Fibroblast of villous mesenchyme (primary cell): ENCODE results near the gene FTO. TPM values are rescaled to one million over a fixed set of nuclear protein-coding genes. Genes with fewer than 3 reads are reported as not detected.

ENCODE experiments used
- DNase-seq: peaks from one replicate; pipeline ENCODE4 v3.0.0-alpha.2; 2010; ENCODE audit warnings: low read depth
- H3K4me3 ChIP-seq: 2 replicates; pipeline ENCODE4 v1.5.1; 2011; ENCODE audit warnings: low read depth, mild to moderate bottlenecking, low read length
- total RNA-seq: library from RNA; depleted of rRNA; stranded (reverse); fragments of >200 nt; gene quantifications from 2 replicates; pipeline ENCODE4 v1.2.3, GENCODE V29; 2012
- TF ChIP-seq, protein P1 (sequence below): IDR thresholded peaks from 2 replicates; pipeline ENCODE4 v1.5.1; 2012; ENCODE audit warnings: low read depth, mild to moderate bottlenecking, low read length; ENCODE audit not compliant: insufficient read depth

FTO gene
- total RNA-seq, 1 donor: 157 TPM

DNA sequence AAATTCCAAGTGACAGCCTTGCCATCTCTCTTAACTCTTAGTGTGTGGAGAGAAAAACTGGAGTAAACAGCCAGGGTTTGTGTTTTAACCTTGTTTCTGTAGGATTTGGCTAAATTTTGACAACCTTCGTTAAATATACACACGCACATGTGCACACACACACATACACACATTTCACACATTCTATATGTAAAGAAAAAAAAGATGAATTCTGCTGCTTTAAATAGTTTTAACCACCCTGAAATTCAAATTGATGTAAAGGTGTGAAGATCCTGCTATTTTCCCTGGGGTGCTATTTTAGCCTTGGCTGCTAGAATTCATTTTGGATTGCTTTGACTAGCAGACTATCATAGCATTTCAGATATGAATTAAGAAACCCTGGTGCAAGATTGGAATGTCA is 191.9 kb downstream of the FTO start:
- no peak for DNase-seq
- no peak overlapping the region for H3K4me3 ChIP-seq
- TF ChIP-seq, protein P1, sequence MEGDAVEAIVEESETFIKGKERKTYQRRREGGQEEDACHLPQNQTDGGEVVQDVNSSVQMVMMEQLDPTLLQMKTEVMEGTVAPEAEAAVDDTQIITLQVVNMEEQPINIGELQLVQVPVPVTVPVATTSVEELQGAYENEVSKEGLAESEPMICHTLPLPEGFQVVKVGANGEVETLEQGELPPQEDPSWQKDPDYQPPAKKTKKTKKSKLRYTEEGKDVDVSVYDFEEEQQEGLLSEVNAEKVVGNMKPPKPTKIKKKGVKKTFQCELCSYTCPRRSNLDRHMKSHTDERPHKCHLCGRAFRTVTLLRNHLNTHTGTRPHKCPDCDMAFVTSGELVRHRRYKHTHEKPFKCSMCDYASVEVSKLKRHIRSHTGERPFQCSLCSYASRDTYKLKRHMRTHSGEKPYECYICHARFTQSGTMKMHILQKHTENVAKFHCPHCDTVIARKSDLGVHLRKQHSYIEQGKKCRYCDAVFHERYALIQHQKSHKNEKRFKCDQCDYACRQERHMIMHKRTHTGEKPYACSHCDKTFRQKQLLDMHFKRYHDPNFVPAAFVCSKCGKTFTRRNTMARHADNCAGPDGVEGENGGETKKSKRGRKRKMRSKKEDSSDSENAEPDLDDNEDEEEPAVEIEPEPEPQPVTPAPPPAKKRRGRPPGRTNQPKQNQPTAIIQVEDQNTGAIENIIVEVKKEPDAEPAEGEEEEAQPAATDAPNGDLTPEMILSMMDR: no peak

DNA sequence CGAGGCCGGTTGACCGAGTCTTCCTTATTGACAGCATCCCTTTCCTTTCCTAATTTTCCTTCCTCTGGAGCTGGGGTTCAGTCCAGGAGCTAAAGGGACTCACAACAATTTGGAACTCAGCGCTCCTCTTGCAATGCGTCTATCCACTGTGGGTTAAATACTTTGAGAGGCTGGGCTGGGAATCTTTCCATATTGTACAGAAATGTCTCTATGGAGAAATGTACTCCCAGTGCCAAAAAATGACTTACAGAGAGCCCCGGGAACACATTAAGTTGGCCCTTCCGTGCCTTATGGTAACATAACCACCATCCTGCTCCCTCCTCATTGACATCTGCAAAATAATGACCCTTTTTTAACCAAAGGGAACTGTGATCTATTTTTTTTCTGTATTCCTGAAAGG is 192.8 kb downstream of the FTO start:
- DNase-seq: no peak
- TF ChIP-seq, protein P1: no peak
- H3K4me3 ChIP-seq: no peak overlapping the region

DNA sequence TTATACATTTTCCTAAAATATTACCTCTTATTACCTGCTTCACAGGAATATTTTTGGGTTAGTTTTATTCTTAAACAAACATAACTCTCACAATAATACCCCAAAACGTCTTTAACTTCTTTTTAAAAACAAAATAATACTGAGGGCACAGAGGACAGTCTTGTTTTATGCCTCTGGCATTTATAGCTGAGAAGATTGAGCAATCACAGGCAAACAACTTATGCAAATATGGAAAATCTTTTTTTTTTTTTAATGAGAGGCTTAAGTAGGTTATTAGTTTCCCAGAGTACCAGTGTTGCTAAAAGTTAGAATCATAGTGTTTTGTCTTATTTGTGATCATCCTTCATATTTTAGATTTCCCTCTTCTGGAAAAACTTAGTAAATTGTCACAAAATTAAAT is 195.0 kb downstream of the FTO start:
- H3K4me3 ChIP-seq: no peak overlapping the region
- peak; percentile 81 for DNase-seq
- TF ChIP-seq, protein P1: no peak

DNA sequence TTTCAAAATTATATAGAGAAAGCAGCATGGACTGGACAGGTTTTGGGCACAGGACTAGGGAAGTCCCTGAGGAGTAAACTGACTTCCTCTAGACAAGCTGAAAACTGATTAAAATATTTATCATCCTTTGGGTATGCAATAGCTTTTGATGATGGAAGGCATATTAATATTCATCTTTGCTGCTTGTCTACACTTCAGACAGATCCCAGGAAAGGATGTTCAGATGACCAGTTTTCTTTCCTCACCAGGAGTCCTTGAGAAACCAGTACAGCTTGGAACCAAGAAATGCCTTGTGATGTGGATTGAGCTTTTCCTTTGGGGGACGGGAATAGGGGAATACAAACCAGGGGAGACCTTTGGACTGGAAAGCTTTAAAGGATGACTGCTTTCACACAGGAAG is 195.5 kb downstream of the FTO start:
- TF ChIP-seq, protein P1: no peak
- peak; percentile 17 for DNase-seq
- H3K4me3 ChIP-seq: no peak overlapping the region

DNA sequence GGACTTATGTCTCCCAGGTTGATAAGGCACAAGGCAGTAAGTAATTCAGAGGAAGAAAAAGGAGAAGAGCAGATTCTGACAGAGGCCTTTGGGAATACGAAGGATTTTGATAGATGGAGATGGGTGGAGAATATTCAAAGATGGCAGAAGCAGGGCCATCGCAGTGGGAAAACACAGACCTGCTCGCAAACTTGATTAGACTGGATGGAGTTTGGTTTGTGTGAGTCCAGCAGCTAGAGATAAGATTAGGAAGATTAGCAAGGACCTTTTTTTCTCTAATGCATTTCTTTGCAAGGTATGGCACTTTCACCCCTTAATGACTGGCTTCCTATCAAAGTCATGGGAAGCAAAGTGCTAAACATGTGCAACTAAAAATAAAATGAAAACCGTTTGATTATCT is 196.7 kb downstream of the FTO start:
- TF ChIP-seq, protein P1: no peak
- no peak overlapping the region for H3K4me3 ChIP-seq
- no peak for DNase-seq

DNA sequence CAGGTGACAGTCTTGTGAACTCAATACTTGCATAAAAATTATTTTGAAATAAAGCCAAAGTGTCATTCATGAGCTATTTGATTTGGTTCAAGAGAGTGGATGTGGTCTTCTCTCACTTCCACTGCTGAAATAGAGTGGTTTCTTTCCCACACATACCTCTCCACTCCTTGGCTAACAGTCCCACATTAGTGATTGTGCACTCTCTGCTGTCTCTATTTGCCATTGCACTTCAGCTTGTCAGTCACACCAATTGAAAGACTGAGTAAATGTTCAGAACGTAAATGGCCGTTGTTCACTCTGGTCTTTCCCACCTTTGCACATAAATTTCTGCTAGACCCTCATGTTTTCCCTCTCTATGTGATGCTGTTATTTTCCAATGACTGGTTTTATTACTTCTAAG is 197.5 kb downstream of the FTO start:
- TF ChIP-seq, protein P1: no peak
- H3K4me3 ChIP-seq: no peak overlapping the region
- no peak for DNase-seq

DNA sequence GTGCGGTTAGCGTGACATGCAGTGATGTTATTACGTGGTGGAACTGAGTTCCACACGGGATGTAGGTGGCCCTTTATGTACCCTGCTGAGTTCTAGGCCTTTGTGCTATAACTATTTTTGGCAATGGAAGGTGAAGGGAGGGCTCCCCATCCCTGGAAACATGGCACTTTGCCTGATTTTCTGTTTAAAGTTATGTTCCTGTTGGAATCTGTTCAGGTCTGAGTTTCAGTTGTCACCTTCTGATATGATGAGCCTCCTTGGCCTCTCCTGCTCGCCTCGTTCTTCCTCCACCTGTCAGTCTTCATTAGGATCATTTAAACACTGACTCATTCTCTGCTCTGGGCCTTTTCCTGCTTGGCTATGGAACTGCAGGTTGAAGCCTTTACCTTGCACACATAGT is 200.6 kb downstream of the FTO start:
- TF ChIP-seq, protein P1: no peak
- no peak for DNase-seq
- no peak overlapping the region for H3K4me3 ChIP-seq
